NCI-H2107 treated with DMSO at 0.1 percent for 48 hours (cell line): ENCODE results near the gene IQCH.
A peak's percentile ranks its signal among the peaks of the same experiment; 100 is the strongest.

Experiments
- DNase-seq: peaks from one replicate; lab custom pipeline; 2025; ENCODE audit not compliant: unreplicated experiment; lab: John Stamatoyannopoulos, UW

IQCH gene

DNA sequence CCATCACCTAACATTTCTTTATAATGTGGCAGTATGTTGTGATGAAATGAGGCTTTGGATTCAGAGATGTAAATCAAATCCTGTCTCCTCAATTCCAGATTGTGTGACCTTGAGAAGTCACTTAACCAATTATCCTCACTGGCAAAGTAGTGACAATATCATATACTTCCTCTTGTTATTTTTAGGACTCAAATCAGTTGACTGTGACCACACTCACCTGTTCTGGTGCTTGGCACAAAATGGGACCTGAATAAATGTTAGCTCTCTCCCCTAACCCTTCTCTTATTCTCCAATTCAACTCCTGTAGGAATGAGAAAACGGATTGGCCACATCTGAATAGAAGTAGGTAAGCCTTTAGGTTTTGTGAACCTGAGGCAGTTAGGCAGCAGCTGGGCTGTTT lies 42.1 kb downstream of the IQCH start:
- no peak for DNase-seq

- DNase-seq = no peak
Measured at GRCh38 chr15:67300266-67301025, 45.9 kb downstream of the IQCH start.

- DNase-seq = peak; percentile 24
Measured at GRCh38 chr15:67303490-67304363, 49.1 kb downstream of the IQCH start.

GRCh38 chr15:67304778-67305177 lies 50.2 kb downstream of the IQCH start:
- no peak for DNase-seq

DNA sequence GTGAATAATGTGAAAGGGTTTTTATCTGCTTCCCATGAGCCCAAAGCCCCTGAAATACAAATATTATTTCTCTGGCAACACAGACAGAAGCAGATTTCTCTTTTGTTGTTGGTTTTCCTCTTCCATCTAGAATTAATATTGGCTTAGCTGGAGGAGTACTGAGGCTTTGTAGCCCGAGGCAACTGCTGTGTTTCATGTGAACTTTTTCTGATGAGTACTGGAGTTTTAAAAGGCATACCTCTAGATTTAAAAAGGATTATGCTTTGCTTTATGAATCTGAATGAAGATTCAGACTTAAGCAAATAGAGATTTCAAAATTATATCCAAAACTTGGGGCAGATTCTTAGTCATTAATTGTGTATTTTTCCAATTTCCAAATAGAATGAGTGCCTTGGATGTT lies 50.9 kb downstream of the IQCH start:
- DNase-seq = no peak

DNA sequence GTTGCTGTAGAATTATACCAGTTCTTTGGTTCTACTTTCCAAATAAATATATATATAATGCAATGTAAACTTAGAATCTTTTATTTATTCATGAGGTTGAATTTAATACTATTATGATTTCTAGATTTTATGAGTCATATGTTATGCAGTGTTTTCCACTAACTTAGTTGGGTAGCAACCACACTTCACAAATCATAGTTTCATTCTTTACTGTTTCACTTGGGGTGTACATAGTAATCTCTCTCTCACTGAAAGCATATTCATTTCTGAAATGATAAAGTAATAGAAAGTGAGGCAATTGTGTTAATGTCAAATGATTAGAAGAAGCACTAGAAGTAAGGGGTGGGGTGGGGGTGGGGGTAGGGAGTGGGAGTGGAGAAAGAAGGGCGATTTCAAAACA lies 52.6 kb downstream of the IQCH start:
- no peak for DNase-seq

DNA sequence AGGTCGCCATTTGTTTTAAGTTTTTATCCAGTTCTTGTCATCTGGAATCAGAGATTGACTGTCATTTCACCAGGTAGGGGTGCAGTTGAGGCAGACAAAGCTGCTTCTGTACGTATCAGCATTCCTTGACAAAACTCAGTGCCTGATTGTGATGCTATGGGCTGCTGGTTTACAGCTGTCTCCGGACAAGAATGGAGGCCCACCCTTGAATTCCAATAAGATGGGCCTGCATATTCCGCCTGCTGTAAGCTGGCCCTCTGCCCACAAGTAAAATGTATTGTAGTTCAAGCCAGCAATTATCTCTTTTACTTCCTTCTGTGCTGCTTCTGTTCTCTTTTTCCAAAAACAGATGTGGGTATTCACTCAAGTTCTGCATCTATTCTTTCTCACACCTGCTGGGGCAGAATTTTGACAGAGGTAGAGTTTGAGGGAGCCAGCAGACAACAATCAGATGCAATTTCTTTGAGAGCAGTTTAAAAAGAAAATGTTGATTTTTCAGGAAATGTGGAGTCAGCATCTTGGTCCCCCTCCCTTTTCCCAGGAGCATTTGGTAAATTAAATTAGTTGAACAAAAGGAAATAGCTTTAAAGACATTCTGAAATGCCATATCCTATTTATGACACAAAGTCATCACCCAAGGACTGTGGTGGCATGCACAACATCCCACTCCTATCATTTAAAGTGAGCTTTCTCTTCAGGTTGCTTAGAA lies 53.5 kb downstream of the IQCH start:
- no peak for DNase-seq

GRCh38 chr15:67311731-67312130 lies 57.1 kb downstream of the IQCH start:
- DNase-seq = no peak

DNA sequence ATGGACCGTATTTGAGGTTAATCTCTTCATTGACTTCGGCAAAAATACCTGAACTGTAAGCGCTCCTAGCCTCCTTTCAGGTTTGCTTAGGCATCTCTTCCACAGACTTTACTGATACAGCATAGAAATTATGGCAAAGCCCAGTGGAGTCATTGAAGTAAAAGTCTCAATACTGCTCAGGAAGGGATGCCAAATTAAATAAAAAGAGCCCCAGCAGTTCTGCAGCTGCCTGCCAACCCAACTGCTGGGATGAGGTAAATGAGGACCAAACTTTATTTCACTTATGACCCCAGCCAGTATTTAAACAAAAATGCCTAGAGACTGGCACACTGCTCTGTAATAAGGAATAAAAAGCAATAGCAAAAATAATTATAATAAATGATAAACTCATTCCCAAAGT lies 65.4 kb downstream of the IQCH start:
- DNase-seq = no peak

GRCh38 chr15:67321352-67321751 lies 66.8 kb downstream of the IQCH start:
- DNase-seq = no peak

DNA sequence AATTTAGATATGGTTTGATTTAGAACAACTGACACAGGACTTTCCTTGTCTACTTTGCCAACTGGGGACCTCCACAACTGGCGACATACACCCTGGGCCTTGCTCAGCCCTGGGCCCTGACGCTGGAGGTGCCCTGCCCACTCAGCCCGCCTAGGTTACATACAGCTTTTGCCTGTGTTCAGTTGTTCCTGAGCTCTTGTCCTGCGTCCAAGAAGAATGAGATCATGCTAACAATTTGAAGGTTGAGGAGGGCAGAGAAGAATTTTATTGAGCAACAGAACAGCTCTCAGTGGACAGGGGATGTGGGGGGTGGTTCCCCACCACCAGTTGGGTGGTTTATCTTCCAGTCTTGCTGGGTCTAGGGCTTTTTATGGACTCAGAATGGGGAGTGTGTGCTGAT lies 67.9 kb downstream of the IQCH start:
- no peak for DNase-seq

- no peak for DNase-seq
Measured at GRCh38 chr15:67327312-67327711, 72.7 kb downstream of the IQCH start.

DNA sequence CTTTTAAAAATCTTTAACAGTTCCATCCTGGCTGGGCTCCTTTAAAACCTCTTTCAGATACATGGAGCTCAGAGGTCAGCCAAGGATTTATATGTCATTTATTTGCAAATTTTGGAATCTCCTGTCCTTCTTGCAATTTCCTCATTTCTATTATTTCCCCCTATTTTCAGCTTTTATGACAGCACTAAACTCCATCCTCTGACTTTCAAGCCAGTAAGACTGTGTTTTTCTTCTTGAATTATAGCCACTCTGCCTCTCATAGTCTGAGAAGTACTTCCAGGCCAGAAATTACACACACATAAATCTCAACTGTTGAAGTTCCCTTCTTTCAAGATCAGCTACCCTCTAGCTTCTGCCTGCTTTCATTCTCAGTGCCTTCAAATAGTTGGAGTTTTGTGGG lies 73.2 kb downstream of the IQCH start:
- DNase-seq = no peak

- no peak for DNase-seq
Measured at GRCh38 chr15:67329984-67330733, 75.6 kb downstream of the IQCH start.

- no peak for DNase-seq
Measured at GRCh38 chr15:67331676-67332075, 77.1 kb downstream of the IQCH start.

DNA sequence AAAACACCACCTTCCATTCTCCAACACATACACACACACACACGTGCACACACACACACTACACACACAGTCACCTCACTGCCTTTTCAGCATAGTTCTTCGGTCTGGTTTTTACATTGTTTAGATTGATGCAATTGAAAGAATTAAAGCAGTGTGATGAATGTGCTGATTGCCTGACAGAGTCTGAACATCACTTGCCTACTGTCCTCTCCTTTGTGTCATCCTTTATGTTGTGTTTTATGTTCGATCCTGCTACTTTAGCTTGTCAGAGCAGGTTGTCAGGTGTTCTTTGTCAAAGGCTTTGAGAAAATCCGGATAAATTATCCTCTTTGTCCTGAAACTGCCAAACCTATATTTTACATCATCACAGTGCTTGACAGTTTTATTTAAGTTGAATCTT lies 80.4 kb downstream of the IQCH start:
- no peak for DNase-seq

DNA sequence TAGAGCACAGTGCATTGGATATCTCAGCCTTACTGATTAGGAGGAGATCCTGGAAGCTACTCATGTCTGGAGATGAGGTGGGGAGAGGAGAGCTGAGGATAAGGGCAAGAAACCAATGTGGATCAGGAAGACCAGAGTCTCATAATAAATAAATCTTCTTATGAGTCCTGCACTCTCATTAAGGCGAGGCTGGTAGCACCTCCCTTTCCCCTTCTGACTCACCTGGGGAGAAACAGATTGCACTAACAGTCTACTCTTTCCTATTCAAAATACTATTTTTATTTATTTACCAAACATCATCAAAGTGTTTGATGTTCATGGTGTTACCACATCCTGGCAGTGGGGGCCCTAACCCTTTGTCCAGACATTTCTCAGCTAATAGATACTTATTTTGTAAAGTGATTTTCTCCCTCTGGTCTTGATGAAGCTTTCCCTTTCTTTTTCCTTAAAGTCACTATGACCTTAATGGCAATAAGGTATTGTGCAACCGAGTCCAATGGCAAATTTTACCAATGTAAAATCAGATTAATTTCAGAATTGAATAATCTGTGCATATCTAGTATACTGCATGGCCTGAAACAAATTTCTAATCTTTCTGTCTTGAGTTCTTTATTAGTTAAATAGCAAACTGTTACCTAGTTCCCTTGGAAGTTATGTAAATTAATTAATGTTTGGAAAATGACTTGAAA lies 81.1 kb downstream of the IQCH start:
- DNase-seq = no peak

DNA sequence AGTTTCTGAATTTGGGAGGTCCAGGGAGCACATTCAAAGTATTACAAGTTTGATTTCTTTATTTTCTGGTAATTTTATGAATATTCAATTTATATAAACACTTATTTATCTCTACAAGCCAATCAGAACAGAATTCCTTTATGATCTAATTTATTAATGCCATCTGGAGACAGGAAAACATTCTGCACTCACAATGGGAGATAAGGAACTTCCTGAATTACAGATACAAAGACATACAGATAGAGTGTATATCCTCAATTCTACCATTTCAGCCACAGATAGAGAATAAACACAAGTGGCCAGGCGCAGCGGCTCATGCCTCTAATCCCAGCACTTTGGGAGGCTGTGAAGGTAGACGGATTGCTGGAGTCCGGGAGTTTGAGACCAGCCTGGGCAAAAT lies 86.0 kb downstream of the IQCH start:
- DNase-seq = no peak

DNA sequence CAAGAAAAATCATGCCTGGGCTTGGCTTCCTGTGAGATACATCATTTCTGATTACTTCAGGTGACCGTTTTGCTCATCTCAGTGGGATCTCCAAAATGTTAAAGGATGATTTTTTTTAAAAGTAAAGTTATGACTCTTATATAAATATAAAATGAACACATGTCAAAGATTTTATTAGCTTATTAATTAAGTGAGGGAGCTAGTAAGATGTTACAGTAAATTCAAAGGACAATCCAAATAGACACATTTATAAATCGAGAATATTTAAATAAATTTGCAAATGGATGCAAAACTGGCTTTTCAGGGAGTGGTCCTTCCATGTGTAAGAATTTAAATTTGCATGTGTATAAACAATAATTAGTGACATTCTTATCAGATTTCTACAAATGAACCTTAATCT lies 87.0 kb downstream of the IQCH start:
- DNase-seq = no peak

DNA sequence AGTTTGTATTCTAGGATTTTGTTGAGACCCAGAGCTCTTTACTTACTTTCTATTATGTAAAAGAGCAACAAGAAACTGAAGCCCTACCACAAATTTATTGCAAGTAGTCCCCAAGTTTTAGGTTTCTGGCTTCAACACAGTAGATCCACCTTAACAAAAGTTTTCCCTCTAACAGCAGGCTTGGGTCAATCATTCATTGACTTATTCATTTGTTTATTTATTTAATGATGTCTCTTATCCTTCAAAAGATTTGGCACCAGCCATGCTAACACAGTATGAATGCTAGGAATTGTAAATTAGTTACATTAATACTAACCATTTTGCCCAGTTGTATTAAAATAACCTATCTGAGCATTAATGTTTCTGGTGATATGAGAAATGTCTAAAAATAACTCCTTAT lies 88.6 kb downstream of the IQCH start:
- no peak for DNase-seq

GRCh38 chr15:67349634-67350033 lies 95.0 kb downstream of the IQCH start:
- DNase-seq = no peak
